ENCODE data around the gene GLS.
"Not testable (repeated sequence)": the region's sequence is repeated elsewhere in the genome, so short reads cannot be mapped to it uniquely, and the experiment has no call there.

The GLS gene

GRCh38 chr2:190855245-190855644 is 25.4 kb upstream of the GLS start:
- no peak for DNase-seq

GRCh38 chr2:190856985-190857384 is 23.6 kb upstream of the GLS start:
- DNase-seq = no peak

- no peak for DNase-seq
These were observed 21.8 kb upstream of the GLS start for GRCh38 chr2:190858817-190859216.

GRCh38 chr2:190859347-190860297 is 21.0 kb upstream of the GLS start:
- no peak for DNase-seq

GRCh38 chr2:190860985-190861680 is 19.5 kb upstream of the GLS start:
- DNase-seq = no peak

GRCh38 chr2:190862128-190862527 is 18.5 kb upstream of the GLS start:
- DNase-seq = not testable (repeated sequence)

GRCh38 chr2:190862571-190862991 is 18.0 kb upstream of the GLS start:
- DNase-seq = no peak

- no peak for DNase-seq
These were observed 16.7 kb upstream of the GLS start for GRCh38 chr2:190863946-190864345.

GRCh38 chr2:190864375-190864774 is 16.2 kb upstream of the GLS start:
- no peak for DNase-seq

- no peak for DNase-seq
These were observed 13.4 kb upstream of the GLS start for GRCh38 chr2:190867212-190867611.

GRCh38 chr2:190867832-190868231 is 12.8 kb upstream of the GLS start:
- DNase-seq = no peak

- DNase-seq = no peak
These were observed 10.9 kb upstream of the GLS start for GRCh38 chr2:190869721-190870120.

GRCh38 chr2:190873451-190873850 is 7.2 kb upstream of the GLS start:
- not testable (repeated sequence) for DNase-seq

GRCh38 chr2:190875891-190876290 is 4.7 kb upstream of the GLS start:
- DNase-seq = no peak

GRCh38 chr2:190876631-190877030 is 4.0 kb upstream of the GLS start:
- no peak for DNase-seq

GRCh38 chr2:190877436-190877835 is 3.2 kb upstream of the GLS start:
- no peak for DNase-seq

GRCh38 chr2:190879474-190880377 is 895 bp upstream of the GLS start:
- no peak for DNase-seq

GRCh38 chr2:190881084-190881597 is 520 bp downstream of the GLS start:
- peak in 9 of 51 donors; percentile 29 to 75 (median 51) for DNase-seq

- peak in 44 of 51 donors; percentile 6 to 83 (median 55) for DNase-seq
These were observed 1.2 kb downstream of the GLS start for GRCh38 chr2:190881598-190882410.

- peak in 1 of 51 donors; percentile 22 for DNase-seq
These were observed 1.8 kb downstream of the GLS start for GRCh38 chr2:190882411-190882766.

Data from hypothalamus (tissue), 51 donors.